ENCODE measurements around the gene PDS5A.
A peak's percentile ranks its signal among the peaks of the same experiment; 100 is the strongest.
"Not testable (repeated sequence)": the region's sequence is repeated elsewhere in the genome, so short reads cannot be mapped to it uniquely, and the experiment has no call there.

Gene PDS5A

DNA sequence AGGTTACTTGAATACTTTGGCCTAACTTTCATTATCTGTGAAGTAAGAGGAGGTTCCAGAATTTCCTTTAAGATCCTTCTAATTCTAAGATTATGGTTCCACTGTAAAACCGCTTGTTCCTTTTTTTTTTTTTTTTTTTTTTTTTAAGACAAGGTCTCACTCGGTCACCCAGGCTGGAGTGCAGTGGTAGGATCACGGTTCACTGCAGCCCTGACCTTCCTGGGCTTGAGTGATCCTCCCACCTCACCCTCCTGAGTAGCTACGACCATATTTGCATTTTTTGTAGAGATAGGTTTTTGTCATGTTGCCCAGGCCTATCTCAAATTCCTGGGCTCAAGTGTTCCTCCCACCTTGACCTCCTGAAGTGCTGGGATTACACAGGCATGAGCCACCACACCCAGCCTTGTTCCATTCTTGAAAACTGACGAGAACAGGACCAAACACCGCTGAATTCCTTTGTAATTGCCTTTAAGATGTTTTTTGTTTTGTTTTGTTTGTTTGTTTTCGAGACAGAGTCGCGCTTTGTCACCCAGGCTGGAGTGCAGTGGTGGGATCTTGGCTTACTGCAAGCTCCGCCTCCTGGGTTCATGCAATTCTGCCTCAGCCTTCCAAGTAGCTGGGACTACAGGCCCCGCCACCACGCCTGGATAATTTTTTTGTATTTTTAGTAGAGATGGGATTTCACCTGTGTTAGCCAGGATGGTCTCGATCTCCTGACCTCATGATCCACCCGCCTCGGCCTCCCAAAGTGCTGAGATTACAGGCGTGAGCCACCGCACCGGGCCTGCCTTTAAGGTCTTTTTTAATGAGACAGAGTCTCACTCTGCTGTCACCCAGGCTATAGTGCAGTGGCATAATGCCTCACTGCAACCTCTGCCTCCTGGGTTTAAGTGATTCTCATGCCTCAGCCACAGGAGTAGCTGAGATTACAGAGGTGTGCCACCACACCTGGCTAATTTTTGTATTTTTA, 6.8 kb downstream of the PDS5A start:
- DNase-seq, result peak; percentile 12

DNA sequence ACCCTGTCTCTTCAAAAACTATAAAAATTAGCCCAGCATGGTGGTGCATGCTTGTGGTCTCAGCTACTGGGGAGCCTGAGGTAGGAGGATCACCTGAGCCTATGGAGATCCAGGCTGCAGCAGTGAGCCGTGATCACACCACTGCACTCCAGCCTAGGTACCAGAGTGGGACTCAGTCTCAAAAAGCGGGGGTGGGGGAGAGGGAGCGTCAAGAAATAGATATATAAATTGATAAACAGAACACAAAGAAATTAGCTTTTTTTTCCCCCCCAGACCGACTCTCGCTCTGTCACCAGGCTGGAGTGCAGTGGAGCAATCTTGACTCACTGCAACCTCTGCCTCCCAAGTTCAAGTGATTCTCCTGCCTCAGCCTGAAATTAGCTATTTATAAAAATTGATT, 14.1 kb downstream of the PDS5A start:
- no peak for DNase-seq

DNA sequence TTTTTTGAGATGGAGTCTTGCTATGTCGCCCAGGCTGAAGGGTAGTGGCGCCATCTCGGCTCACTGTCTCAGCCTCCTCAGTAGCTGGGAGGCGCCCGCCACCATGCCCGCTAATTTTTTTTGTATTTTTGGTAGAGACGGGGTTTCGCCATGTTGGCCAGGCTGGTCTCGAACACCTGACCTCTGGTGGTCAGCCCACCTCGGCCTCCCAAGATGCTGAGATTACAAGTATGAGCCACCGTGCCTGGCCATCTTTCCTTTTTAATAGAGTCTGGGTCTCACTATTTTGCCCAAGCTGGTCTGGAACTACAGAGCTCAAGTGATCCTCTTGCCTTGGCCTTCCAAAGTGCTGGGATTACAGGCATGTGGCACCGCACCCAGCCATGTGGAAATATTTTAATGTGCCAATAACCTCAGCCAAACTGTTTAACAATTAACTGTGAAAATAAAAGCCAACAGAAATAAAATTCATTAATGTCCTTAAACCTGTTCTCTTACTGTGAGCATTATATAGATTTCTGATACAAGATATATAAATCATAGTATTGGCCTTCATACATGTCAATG, 16.3 kb downstream of the PDS5A start:
- DNase-seq, result no peak

DNA sequence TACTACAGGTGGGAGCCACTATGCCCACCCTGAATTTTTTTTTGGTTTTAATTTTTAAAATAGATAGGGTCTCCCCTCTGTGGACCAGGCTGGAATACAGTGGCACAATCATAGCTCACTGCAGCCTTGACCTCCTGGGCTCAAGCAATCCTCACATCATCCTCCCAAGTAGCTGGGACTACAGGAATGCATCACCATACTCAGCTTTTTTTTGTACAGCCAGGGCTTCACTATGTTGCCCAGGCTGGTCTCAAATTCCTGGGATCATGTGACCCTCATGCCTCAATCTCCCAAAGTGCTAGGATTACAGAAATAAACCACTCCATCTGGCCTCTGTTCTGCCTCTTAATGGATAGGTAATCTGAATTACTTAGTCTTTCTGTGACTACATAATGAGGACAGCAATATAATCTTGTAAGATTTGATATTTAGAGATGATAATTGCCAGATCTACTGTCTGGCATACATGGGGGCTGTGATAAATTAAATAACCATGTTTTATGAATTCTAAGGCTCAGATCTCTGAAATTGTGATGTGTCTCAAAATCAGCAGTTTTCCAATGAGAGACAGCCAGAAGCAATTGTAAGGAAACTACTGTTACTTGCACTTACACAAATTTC, 26.7 kb downstream of the PDS5A start:
- DNase-seq, result no peak

DNA sequence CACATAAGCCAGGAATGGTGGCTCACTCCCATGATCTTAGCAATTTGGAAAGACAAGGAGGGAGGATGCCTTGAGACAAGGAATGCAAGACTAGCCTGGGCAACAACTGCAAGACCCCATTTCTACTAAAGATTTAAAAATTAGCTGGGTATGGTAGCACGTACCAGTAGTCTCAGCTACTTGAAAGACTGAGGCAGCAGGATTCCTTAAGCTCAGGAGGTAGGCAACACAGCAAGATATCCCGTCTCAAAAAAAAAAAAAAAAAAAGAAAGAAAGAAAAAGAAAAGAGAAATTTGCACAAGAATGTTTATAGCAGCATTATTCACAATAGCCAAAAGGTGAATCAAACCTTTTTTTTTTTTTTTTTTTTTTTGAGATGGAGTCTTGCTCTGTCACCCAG, 29.7 kb downstream of the PDS5A start:
- DNase-seq, result no peak

DNA sequence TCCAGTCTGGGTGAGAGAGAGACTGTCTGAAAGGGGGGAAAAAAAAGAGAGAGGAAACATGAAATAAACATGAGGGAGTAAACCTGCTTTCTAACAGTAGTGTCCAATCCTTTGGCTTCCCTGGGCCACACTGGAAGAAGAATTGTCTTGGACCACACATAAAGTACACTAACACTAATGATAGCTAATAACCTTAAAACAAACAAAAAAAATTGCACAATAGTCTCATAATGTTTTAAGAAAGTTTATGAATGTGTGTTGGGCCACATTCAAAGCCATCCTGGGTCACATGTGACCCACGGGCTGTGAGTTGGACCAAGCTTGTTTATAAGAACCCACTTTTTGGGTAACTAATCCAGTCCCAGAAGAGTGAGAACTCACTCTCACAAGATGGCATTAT, 30.3 kb downstream of the PDS5A start:
- no peak for DNase-seq

DNA sequence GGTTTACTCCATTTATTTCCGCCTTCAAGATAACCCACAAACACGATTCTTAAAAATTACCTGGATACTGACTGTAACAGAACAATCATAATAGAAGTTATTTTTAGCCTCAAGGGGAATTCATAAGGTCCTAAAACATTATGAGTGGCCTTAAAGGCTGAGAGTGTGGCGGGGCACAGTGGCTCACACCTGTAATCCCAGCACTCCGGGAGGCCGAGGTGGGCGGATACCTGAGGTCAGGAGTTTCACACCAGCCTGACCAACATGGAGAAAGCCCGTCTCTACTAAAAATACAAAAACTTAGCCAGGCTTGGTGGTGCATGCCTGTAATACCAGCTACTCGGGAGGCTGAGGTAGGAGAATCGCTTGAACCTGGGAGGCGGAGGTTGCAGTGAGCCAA, 33.5 kb downstream of the PDS5A start:
- DNase-seq, result not testable (repeated sequence)

DNA sequence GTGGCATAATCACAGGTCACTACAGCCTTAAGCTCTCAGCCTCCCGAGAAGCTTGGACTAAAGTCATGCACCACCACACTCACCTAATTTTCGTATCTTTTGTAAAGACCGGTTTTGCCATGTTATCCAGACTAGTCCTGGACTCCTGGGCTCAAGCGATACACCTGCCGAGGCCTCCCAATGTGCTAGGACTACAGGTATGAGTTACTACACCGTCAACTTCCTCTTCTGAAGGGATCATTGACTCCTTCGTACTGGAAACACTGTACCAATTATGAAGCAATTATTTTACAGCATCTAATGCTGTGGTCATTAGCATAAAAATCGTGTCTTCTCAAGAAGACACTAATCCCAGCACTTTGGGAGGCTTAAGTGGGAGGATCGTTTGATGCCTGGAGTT, 35.2 kb downstream of the PDS5A start:
- DNase-seq, result no peak

DNA sequence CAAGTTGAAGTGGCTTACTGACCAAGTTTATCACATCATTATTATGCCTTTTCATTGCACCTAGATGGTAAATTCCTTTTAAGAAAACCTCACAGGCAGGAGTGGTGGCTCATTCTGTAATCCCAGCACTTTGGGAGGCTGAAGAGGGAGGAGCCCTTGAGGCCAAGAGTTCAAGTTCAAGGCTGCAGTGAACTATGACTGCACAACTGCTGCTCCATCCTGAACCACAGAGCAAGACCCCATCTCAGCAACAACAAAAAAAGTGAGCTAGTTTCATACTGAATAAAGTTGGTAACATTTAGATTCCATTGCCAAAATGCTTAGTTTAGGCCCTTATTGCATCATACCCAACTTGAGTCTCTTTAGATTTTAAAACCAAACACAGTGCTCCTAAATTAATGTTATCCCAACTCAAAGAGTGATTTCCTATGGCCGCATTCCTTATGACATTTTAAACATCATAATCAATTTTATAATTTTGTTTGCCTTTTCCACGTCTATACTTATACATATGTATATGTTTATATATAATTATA, 36.0 kb downstream of the PDS5A start:
- no peak for DNase-seq

DNA sequence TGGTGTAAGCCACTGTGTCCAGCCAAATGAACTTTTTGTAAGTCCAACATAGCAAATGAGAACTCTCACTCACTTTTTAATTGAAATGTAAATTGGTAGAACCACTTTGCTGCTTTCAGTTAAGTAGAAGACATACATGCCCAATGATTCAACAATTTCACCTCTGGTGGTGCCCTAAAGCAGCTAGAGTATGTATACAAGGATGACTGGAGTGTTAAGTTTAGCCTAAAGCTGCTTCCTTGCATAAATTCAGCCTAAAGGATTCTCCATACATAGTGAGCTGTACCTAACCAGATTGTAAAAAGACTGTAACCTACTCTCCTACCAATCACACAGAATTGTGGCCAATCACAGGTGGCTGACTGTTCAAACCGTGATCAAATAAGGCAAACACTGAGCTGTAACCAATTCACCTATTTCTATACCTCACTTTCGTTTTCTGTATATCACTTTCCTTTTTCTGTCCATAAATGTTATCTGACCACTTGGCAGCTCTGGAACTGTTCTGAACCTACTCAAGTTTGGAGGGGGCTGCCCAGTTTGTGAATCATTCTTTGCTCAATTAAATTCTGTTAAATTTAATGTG, 39.9 kb downstream of the PDS5A start:
- no peak for DNase-seq

DNA sequence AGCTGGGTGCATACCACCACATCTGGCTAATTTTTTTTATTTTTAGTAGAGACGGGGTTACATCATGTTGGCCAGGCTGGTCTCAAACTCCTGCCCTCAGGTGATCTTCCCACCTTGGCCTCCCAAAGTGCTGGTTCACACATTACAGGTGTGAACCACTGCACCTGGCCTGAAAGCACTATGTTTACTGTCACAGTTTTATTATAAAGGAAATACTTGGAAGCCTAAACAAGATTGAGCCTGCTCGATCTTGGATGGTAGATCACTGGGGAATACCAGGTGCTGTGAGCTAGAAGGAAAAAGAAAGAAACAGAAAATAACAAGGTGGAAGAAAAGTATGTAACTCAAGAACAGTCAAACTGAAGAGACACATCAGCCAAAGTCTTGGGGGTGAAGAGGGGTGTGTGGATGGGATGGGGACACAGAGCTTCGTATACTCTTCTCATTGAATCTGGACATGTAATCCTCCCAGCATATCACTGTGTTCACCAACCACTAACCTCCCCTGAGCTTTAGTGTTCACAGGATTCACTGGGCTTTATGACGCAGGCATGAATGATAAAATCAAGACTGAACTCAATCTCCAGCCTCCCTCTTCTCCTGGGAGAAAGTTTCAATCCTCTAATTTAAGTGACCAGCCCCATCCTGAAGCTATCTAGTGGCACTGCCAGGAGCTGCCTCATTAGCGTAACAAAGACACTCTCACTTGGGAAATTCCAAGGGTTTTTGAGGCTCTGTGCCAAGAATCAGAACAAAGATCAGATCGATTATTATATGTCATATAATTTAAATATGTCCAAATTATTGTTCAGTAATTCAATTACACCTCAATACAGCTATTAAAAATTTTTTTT, 40.9 kb downstream of the PDS5A start:
- no peak for DNase-seq

DNA sequence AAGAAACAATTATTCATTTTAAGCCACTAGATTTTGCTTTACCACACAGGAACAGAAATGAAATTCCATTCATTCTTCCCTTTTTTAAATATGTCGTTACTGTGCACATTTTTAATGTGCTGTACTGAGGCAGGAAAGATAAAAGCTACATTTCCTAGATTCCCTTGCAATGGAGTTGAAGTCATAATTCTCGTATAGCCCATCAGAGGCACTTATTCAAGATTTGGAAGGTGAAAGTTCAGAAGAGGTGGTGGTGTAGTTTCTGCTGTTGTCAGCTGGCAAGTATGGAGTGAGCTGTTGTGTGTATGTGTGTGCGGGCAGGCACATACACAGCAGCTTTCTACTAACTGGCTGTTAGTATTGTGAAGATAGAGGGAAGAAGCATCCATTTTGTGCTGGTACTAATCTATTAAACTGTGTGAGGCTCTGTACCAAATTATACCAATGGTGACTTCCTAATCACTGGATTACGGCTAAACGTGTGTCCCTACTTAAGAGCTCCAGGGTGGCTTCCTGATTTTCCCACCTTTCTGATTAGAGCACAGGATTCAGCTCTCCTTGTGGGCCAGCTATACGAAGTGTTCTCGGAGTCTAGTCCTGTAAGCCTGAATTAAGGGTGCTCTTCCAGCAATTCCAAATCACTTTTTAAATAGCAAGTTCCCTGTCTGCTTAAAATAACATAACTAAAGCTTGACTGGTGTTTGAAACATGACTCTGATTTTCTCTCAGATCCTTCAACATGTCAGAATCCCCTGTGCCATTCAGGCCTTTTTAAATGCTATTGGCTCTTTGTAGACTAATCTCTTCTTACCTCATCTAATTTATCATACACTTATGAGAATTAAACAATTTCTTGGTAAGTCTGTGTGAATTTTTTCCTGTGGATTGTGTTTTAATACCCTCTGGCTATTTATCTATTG, 43.8 kb downstream of the PDS5A start:
- no peak for DNase-seq

DNA sequence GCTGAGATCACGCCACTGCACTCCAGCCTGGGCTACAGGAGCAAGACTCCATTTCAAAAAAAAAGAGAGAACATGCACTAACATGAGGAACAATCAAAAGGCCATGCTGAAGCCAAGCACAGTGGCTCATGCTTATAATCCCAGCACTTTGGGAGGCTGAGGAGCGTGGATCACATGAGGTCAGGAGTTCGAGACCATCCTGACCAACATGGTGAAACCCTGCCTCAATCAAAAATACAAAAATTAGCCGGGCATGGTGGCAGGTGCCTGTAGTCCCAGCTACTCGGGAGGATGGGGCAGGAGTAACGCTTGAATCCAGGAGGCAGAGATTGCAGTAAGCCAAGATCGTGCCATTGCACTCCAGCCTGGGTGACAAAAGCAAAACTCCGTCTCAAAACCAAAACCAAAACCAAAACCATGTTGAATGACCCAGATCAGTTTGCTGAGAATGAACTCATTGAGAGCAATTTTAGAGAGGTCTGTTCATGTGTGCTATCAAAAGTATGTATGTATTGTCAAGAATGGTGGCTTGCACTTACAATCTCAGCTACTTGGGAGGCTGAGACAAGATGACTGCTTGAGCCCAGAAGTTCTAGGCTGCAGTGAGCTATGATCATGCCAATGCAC, 44.8 kb downstream of the PDS5A start:
- no peak for DNase-seq

DNA sequence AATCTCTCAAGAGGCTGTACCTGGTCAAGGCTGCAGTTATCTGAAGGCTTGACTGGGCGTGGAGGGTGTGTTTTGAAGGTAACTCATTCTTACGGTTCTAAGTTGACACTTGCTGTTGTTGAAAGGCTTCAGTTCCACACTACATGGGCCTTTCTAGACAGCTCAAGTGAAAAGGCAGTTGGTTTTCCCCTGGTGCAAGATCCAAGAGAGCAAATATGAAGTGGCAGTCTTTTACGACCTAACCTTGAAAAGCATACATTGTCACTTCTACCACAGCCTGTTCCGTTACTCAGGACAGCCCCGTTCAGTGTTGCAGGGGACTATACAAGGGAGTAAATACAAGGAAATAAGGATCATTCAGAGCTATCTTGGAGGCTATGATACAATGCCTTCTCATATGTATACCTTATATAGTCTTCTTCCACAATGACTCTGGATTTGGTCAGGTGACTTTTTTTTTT, 46.2 kb downstream of the PDS5A start:
- DNase-seq, result no peak

DNA sequence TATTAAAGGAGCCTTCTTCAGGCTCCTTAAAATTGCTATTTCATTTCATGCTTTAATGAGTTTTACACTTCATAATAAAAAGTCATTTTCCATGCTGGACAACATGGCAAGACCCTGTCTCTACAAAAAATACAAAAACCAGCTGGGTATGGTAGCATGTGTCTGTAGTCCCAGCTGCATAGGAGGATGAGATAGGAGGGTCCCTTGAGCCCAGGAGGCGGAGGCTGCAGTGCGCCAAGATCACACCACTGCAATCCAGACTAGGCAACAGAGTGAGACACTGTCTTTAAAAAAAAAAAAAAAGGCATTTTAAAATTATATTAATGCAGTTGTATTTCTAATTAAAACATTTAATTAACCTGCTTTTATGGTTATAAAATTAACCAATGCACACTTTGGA, 49.2 kb downstream of the PDS5A start:
- no peak for DNase-seq

DNA sequence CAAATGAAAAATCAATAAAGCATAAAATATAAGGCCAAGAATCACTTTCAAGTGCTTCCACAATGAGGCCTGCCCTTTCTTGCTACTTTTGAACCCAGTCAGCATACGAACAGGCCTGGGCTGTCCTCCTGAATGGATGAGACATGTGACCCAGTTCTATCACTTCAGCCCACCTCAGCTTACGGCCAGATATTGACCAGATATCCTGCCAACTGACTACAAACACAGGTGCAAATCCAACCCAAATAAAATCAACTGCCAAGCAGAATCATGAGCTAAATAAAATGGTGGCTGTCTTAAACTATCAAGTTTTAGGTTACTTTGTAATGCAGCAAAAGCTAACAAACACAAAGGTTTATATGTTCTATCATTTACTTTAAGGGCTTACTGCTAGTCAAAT, 53.7 kb downstream of the PDS5A start:
- DNase-seq, result no peak

DNA sequence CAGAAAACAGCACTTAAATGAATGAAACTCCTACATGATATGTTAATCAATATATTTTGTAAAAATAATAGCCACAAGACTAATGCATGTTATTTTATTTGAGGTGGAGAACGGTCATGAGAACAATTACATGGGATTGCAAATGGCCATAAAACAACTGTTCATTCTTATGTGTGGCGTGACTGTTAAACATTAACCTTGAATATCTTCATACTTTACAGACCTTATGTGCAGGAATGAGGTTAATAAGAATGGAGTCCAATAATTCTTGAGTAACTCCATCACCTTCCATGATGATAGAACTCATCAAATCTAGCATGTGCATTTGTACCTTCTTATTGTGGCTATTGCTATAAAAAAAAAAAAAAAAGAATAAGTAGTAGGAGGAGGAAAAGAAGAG, 55.3 kb downstream of the PDS5A start:
- DNase-seq, result no peak

DNA sequence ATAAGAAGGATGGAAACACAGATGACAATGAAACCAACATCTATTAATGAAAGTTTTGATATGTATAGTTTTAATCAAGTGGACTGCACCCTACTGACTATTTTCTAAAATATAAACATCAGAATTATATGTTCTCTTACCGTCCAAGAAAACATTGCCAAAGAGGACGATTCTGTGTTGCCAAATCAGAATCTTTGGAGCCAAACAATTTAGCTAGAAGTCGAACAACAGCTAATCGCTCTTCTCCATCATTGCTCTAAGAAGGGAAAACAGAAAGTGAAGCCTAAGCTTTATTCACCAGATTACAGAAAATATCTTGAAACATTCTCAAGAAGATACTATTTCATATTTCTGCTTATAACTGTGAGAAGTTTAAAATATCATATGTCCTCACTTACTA, 64.2 kb downstream of the PDS5A start:
- no peak for DNase-seq

DNA sequence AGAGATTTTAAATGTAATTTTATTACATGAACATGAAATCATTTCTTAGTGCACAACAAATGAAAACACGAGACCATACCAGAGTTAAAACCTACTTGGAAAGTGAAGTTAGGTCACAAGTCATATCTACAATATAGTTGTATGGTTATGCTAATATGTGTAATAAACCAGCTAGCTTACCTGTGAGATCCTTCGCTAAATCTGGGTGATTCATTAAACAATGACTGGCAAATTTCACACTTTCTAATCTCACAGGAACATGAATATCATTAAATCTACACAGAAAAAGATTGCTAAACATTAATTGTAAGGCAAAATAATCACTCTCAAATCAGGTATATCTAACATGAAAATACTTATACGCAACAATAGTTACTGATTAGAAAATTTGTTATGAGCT, 67.6 kb downstream of the PDS5A start:
- no peak for DNase-seq

DNA sequence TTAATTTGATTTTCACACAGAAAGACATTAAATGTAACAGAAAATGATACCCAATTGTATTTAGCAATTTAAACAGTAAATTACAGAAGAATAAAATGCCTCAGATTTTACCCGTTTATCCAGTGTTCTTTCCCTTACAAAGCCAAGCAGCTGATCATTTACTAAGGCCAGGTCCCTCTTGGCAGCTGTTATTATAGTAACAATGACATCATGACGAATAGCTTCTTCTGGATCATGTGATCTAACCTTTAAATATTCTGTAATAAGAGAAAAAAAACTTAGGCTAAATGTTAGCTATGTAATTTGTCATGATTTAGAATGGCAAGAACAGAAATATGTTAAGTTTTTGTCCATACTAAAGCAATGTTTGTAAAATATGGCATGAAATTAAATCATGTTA, 69.4 kb downstream of the PDS5A start:
- no peak for DNase-seq

Measured in right kidney (tissue), 1 donor.